ENCODE data around the gene TMEM54. TPM values are rescaled to one million over a fixed set of nuclear protein-coding genes. Genes with fewer than 3 reads are reported as not detected.

The TMEM54 gene
- total RNA-seq, 1 donor from 2014 or later, result 0.66 TPM

- Mint-ChIP-seq H3K4me3 (ENCODE audit: low read depth) (no peak overlapping the region), H3K4me1 (ENCODE audit: low read depth) (no peaks in the 10 kb centered on the region), H3K36me3 (ENCODE audit: low read depth) (peaks cover 58% of the 10 kb centered on the region), H3K9me3 (no peaks in the 10 kb centered on the region), H3K27me3 (ENCODE audit: low read depth) (no peaks in the 10 kb centered on the region), H3K27ac (no peak overlapping the region)
- intact Hi-C loops (cut with micrococcal nuclease), result no loop called here
- no peak for DNase-seq (ENCODE audit: low spot score)
Measured at GRCh38 chr1:32855861-32856617, 45.1 kb downstream of the TMEM54 start.

- Mint-ChIP-seq H3K27ac (no peak overlapping the region), H3K27me3 (ENCODE audit: low read depth) (no peaks in the 10 kb centered on the region), H3K4me3 (ENCODE audit: low read depth) (no peak overlapping the region), H3K4me1 (ENCODE audit: low read depth) (peaks cover 3% of the 10 kb centered on the region), H3K36me3 (ENCODE audit: low read depth) (peaks cover 56% of the 10 kb centered on the region), H3K9me3 (no peaks in the 10 kb centered on the region)
- intact Hi-C loops (cut with micrococcal nuclease), result no loop called here
- DNase-seq (ENCODE audit: low spot score), result no peak
Measured at GRCh38 chr1:32848354-32849063, 52.7 kb downstream of the TMEM54 start.

Other genes starting within 250 kb of the TMEM54 start
- not detected in 2 replicates for gene SYNC, start 198.6 kb downstream of the TMEM54 start, total RNA-seq
- 155 and 172 TPM in 2 replicates for gene YARS1, start 84.0 kb downstream of the TMEM54 start, total RNA-seq
- gene S100PBP, start 83.7 kb downstream of the TMEM54 start, total RNA-seq, result 50.2 and 50.5 TPM in 2 replicates
- gene FNDC5, start 30.5 kb downstream of the TMEM54 start, total RNA-seq, result not detected in 2 replicates
- gene HPCA, start 14.9 kb downstream of the TMEM54 start, total RNA-seq, result 0.62 TPM in 1 of 2 replicates, not detected in the other
- 50.4 and 52.5 TPM in 2 replicates for gene RNF19B, start 63.4 kb upstream of the TMEM54 start, total RNA-seq
- 349 TPM in 2 replicates for gene AK2, start 135.5 kb upstream of the TMEM54 start, total RNA-seq
- 2.4 and 2.9 TPM in 2 replicates for gene AZIN2, start 179.8 kb upstream of the TMEM54 start, total RNA-seq